Measurements from ENCODE around the gene PPP1R13B. TPM values are rescaled to one million over a fixed set of nuclear protein-coding genes. Genes with fewer than 3 reads are reported as not detected.

Gene PPP1R13B
- total and polyA plus RNA-seq, 12 donors: 21.6 to 124 (median 75.5) TPM

- H3K4me1 ChIP-seq: peaks cover 19 to 83% (median 47%) of the 10 kb centered on the region in 9 donors
- no peaks in the 10 kb centered on the region for H3K9me3 ChIP-seq
- H3K4me3 ChIP-seq: no peak overlapping the region
- intact Hi-C loops (cut with DNase I): no loop called here
- DNase-seq (peak in 1 of 2 donors; percentile 8), ATAC-seq (no peak)
- no peaks in the 10 kb centered on the region for H3K27me3 ChIP-seq
- peaks cover 0 to 50% (median 15%) of the 10 kb centered on the region in 9 donors for H3K36me3 ChIP-seq
- H3K27ac ChIP-seq: no peak overlapping the region
- TF ChIP-seq, protein P1, sequence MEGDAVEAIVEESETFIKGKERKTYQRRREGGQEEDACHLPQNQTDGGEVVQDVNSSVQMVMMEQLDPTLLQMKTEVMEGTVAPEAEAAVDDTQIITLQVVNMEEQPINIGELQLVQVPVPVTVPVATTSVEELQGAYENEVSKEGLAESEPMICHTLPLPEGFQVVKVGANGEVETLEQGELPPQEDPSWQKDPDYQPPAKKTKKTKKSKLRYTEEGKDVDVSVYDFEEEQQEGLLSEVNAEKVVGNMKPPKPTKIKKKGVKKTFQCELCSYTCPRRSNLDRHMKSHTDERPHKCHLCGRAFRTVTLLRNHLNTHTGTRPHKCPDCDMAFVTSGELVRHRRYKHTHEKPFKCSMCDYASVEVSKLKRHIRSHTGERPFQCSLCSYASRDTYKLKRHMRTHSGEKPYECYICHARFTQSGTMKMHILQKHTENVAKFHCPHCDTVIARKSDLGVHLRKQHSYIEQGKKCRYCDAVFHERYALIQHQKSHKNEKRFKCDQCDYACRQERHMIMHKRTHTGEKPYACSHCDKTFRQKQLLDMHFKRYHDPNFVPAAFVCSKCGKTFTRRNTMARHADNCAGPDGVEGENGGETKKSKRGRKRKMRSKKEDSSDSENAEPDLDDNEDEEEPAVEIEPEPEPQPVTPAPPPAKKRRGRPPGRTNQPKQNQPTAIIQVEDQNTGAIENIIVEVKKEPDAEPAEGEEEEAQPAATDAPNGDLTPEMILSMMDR (IDR thresholded peaks at IDR 0.05): no peak
- WGBS, 2 donors: 95% methylated on average over 18 of the region's 18 CpGs
Measured at GRCh38 chr14:103726474-103726873, 120.9 kb downstream of the PPP1R13B start.

GRCh38 chr14:103725739-103726395, 121.5 kb downstream of the PPP1R13B start:
- TF ChIP-seq, protein P1 (IDR thresholded peaks at IDR 0.05): no peak
- no peaks in the 10 kb centered on the region for H3K9me3 ChIP-seq
- DNase-seq (peak in 1 of 2 donors; percentile 9), ATAC-seq (no peak)
- WGBS, 2 donors: 94 to 95% methylated on average over 16 of the region's 16 CpGs
- intact Hi-C loops (cut with DNase I): no loop called here
- H3K27me3 ChIP-seq: no peaks in the 10 kb centered on the region
- H3K4me1 ChIP-seq: peaks cover 19 to 78% (median 53%) of the 10 kb centered on the region in 9 donors
- H3K27ac ChIP-seq: peak overlapping the region in 2 of 10 donors; percentile 13 to 27
- H3K4me3 ChIP-seq: no peak overlapping the region
- peaks cover 0 to 48% (median 15%) of the 10 kb centered on the region in 9 donors for H3K36me3 ChIP-seq

DNA sequence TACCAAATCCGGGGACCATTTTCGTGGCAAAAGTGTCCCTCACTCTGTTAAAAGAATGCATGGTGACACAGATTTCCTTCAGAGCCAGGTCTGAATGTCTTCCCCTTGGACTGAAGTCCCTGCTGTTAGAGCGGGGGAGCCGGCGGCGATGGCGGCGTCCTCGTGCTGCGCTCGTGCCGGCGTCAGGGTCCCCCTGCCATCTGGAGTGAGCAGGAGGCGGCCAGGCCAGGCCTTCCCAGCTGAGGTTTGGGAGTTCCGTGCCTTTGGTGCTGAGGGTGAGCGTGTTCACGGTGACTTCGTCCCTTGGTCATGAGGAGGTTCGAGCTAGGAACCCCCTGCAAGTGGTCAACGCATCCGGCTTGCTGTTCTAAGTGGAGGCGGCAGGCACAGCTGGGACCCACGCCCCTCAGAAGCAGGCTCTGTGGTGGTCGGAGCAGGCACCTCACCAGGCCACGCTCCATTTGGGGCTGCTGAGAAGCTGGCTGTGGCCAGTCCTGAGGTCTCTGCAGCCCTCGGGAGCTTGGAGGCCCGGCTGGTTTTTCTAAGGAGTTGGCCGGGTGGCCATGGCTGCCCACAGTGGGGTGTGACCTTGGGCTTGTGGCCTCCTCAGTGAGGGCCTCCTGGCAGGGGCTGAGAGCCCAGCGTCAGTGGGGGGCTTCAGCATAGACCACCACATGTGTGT, 122.2 kb downstream of the PPP1R13B start:
- H3K4me3 ChIP-seq: no peak overlapping the region
- H3K9me3 ChIP-seq: no peaks in the 10 kb centered on the region
- no peaks in the 10 kb centered on the region for H3K27me3 ChIP-seq
- H3K4me1 ChIP-seq: peaks cover 19 to 70% (median 50%) of the 10 kb centered on the region in 9 donors
- TF ChIP-seq, protein P1 (IDR thresholded peaks at IDR 0.05): no peak
- peaks cover 0 to 41% (median 15%) of the 10 kb centered on the region in 9 donors for H3K36me3 ChIP-seq
- intact Hi-C loops (cut with DNase I): no loop called here
- DNase-seq (peak in 1 of 2 donors; percentile 7), ATAC-seq (no peak)
- H3K27ac ChIP-seq: peak overlapping the region in 7 of 10 donors; percentile 3 to 79 (median 56)
- WGBS, 2 donors: 92 to 93% methylated on average over 29 of the region's 29 CpGs

GRCh38 chr14:103724116-103724515, 123.3 kb downstream of the PPP1R13B start:
- H3K4me1 ChIP-seq: peaks cover 19 to 60% (median 46%) of the 10 kb centered on the region in 9 donors
- no peak overlapping the region for H3K4me3 ChIP-seq
- 30 to 37% methylated on average over 20 of the region's 20 CpGs for WGBS, 2 donors
- TF ChIP-seq, protein P1 (IDR thresholded peaks at IDR 0.05): peak in 7 of 9 donors; percentile 12 to 45 (median 33)
- ATAC-seq (peak; percentile 59 to 77 (median 72)), DNase-seq (peak; percentile 69 to 81)
- intact Hi-C loops (cut with DNase I): loop anchor here in 1 of 10 donors (5.0 kb wide), 1 partner anchor 47 kb away; no protein-coding TSS in a partner anchor
- H3K9me3 ChIP-seq: no peaks in the 10 kb centered on the region
- no peaks in the 10 kb centered on the region for H3K27me3 ChIP-seq
- H3K27ac ChIP-seq: peak overlapping the region; percentile 8 to 79 (median 58)
- peaks cover 0 to 31% (median 8%) of the 10 kb centered on the region in 9 donors for H3K36me3 ChIP-seq
